HFFc6 (cell line): ENCODE measurements around the gene GAPVD1. TPM values are rescaled to one million over a fixed set of nuclear protein-coding genes. Genes with fewer than 3 reads are reported as not detected.
A peak's percentile ranks its signal among the peaks of the same experiment; 100 is the strongest.
"Not testable (repeated sequence)": the region's sequence is repeated elsewhere in the genome, so short reads cannot be mapped to it uniquely, and the experiment has no call there.

Source experiments
- DNase-seq: peaks from one replicate; pipeline ENCODE4 v3.0.0-alpha.2; 2018
- H3K27ac Mint-ChIP-seq: 2 replicates; pipeline ENCODE4 v1.8.0; 2020; ENCODE audit warnings: mild to moderate bottlenecking, mixed read lengths
- H3K27me3 Mint-ChIP-seq: 2 replicates; pipeline ENCODE4 v1.8.0; 2021; ENCODE audit warnings: mild to moderate bottlenecking, moderate library complexity, mixed read lengths; ENCODE audit not compliant: insufficient read depth
- H3K36me3 Mint-ChIP-seq: 2 replicates; pipeline ENCODE4 v1.8.0; 2021; ENCODE audit warnings: low read depth, mixed read lengths
- H3K4me1 Mint-ChIP-seq: 2 replicates; pipeline ENCODE4 v1.8.0; 2020; ENCODE audit warnings: low read depth, mixed read lengths
- H3K4me3 Mint-ChIP-seq: 2 replicates; pipeline ENCODE4 v1.8.0; 2020; ENCODE audit warnings: mild to moderate bottlenecking, moderate library complexity, mixed read lengths
- H3K9me3 Mint-ChIP-seq: 2 replicates; pipeline ENCODE4 v1.8.0; 2020; ENCODE audit warnings: mild to moderate bottlenecking, mixed read lengths
- CTCF ChIP-seq: fragments of 200-600 bp; sonication (generic); IDR thresholded peaks from 2 replicates; pipeline ENCODE4 v1.5.0; 2021; ENCODE audit warnings: antibody characterized with exemption, mild to moderate bottlenecking
- total RNA-seq, 6 experiments: library from RNA; stranded (reverse); fragmentation: NEBNext Ultra II Directional; extraction: Animal tissue kit (Norgen Biotek cat#: 25700); gene quantifications; 2 replicates in 1 of 6; 3 replicates in 5 of 6; pipeline ENCODE4 v1.2.3, GENCODE V29; 2021

The GAPVD1 gene
- total RNA-seq, 6 experiments from 2014 or later, result 27.7 to 37.7 (median 34.5) TPM

- H3K4me3 Mint-ChIP-seq, result no peak overlapping the region
- DNase-seq, result no peak
- H3K4me1 Mint-ChIP-seq, result peaks cover 26% of the 10 kb centered on the region
- peaks cover 4% of the 10 kb centered on the region for H3K36me3 Mint-ChIP-seq
- no peaks in the 10 kb centered on the region for H3K9me3 Mint-ChIP-seq
- TF ChIP-seq CTCF, result no peak
- no peak overlapping the region for H3K27ac Mint-ChIP-seq
- no peaks in the 10 kb centered on the region for H3K27me3 Mint-ChIP-seq
These were observed 2.6 kb upstream of the GAPVD1 start for GRCh38 chr9:125258832-125259534.

GRCh38 chr9:125260561-125260960 is 1.1 kb upstream of the GAPVD1 start:
- Mint-ChIP-seq H3K36me3 (peaks cover 7% of the 10 kb centered on the region), H3K27ac (peak overlapping the region; percentile 57), H3K4me1 (peaks cover 31% of the 10 kb centered on the region), H3K9me3 (no peaks in the 10 kb centered on the region), H3K27me3 (peaks cover 2% of the 10 kb centered on the region), H3K4me3 (peak overlapping the region; percentile 92)
- peak; percentile 22 for DNase-seq
- no peak for TF ChIP-seq CTCF

- Mint-ChIP-seq H3K4me3 (peak overlapping the region; percentile 92), H3K4me1 (peaks cover 31% of the 10 kb centered on the region), H3K27me3 (peaks cover 2% of the 10 kb centered on the region), H3K36me3 (peaks cover 7% of the 10 kb centered on the region), H3K9me3 (no peaks in the 10 kb centered on the region), H3K27ac (peak overlapping the region; percentile 82)
- TF ChIP-seq CTCF, result no peak
- peak; percentile 15 for DNase-seq
These were observed 817 bp downstream of the GAPVD1 start for GRCh38 chr9:125262294-125262991.

GRCh38 chr9:125264068-125264467 is 2.4 kb downstream of the GAPVD1 start:
- H3K27ac Mint-ChIP-seq, H3K27me3 Mint-ChIP-seq, H3K4me3 Mint-ChIP-seq, DNase-seq, H3K9me3 Mint-ChIP-seq: not testable (repeated sequence)
- Mint-ChIP-seq H3K4me1 (peaks cover 38% of the 10 kb centered on the region), H3K36me3 (peaks cover 11% of the 10 kb centered on the region)

- H3K4me3 Mint-ChIP-seq, result no peak overlapping the region
- no peak for DNase-seq
- peaks cover 35% of the 10 kb centered on the region for H3K4me1 Mint-ChIP-seq
- TF ChIP-seq CTCF, result no peak
- no peak overlapping the region for H3K27ac Mint-ChIP-seq
- peaks cover 2% of the 10 kb centered on the region for H3K27me3 Mint-ChIP-seq
- peaks cover 14% of the 10 kb centered on the region for H3K36me3 Mint-ChIP-seq
- no peaks in the 10 kb centered on the region for H3K9me3 Mint-ChIP-seq
These were observed 6.9 kb downstream of the GAPVD1 start for GRCh38 chr9:125268394-125269013.

- Mint-ChIP-seq H3K4me1 (peaks cover 30% of the 10 kb centered on the region), H3K27me3 (peaks cover 2% of the 10 kb centered on the region), H3K9me3 (no peaks in the 10 kb centered on the region), H3K36me3 (peaks cover 11% of the 10 kb centered on the region), H3K27ac (no peak overlapping the region), H3K4me3 (no peak overlapping the region)
- no peak for TF ChIP-seq CTCF
- no peak for DNase-seq
These were observed 7.4 kb downstream of the GAPVD1 start for GRCh38 chr9:125269014-125269397.
